ENCODE results near the gene RIPPLY1.

RIPPLY1 gene

GRCh38 chrX:106903291-106903824 lies at the start of gene RIPPLY1:
RIPPLY1 (minus strand) TSS chrX:106903341; CDS start chrX:106903287, 54 bp downstream.
- no peak for DNase-seq

- no peak for DNase-seq
These were observed 49.4 kb upstream of the RIPPLY1 start for GRCh38 chrX:106952538-106952937.

- DNase-seq = no peak
These were observed 48.9 kb upstream of the RIPPLY1 start for GRCh38 chrX:106952089-106952488.

- DNase-seq = no peak
These were observed 48.1 kb upstream of the RIPPLY1 start for GRCh38 chrX:106951230-106951629.

- no peak for DNase-seq
These were observed 47.2 kb upstream of the RIPPLY1 start for GRCh38 chrX:106950381-106950780.

- no peak for DNase-seq
These were observed 46.2 kb upstream of the RIPPLY1 start for GRCh38 chrX:106949366-106949765.

- DNase-seq = no peak
These were observed 45.5 kb upstream of the RIPPLY1 start for GRCh38 chrX:106948641-106949040.

GRCh38 chrX:106946464-106946863 lies 43.3 kb upstream of the RIPPLY1 start:
- no peak for DNase-seq

GRCh38 chrX:106940068-106940467 lies 36.9 kb upstream of the RIPPLY1 start:
- no peak for DNase-seq

- DNase-seq = no peak
These were observed 36.4 kb upstream of the RIPPLY1 start for GRCh38 chrX:106939566-106939965.

GRCh38 chrX:106936246-106936645 lies 33.1 kb upstream of the RIPPLY1 start:
- DNase-seq = no peak

GRCh38 chrX:106935175-106935574 lies 32.0 kb upstream of the RIPPLY1 start:
- DNase-seq = no peak

GRCh38 chrX:106933538-106933961 lies 30.4 kb upstream of the RIPPLY1 start:
- DNase-seq = no peak

GRCh38 chrX:106932960-106933537 lies 29.9 kb upstream of the RIPPLY1 start:
- DNase-seq = no peak

GRCh38 chrX:106932492-106932923 lies 29.4 kb upstream of the RIPPLY1 start:
- no peak for DNase-seq

- DNase-seq = no peak
These were observed 28.8 kb upstream of the RIPPLY1 start for GRCh38 chrX:106931831-106932491.

GRCh38 chrX:106928227-106928626 lies 25.1 kb upstream of the RIPPLY1 start:
- no peak for DNase-seq

GRCh38 chrX:106927700-106928099 lies 24.6 kb upstream of the RIPPLY1 start:
- no peak for DNase-seq

GRCh38 chrX:106927023-106927422 lies 23.9 kb upstream of the RIPPLY1 start:
- DNase-seq = no peak

GRCh38 chrX:106921637-106922036 lies 18.5 kb upstream of the RIPPLY1 start:
- no peak for DNase-seq

- no peak for DNase-seq
These were observed 16.9 kb upstream of the RIPPLY1 start, which contains the start of gene CLDN2 for GRCh38 chrX:106919932-106920452. CLDN2 (plus strand) TSS chrX:106920402; CDS start chrX:106928229, 7,827 bp downstream.

GRCh38 chrX:106917830-106918500 lies 14.8 kb upstream of the RIPPLY1 start:
- DNase-seq = peak in 1 of 2 experiments; percentile 27

GRCh38 chrX:106912864-106913263 lies 9.7 kb upstream of the RIPPLY1 start:
- DNase-seq = no peak

- no peak for DNase-seq
These were observed 3.2 kb upstream of the RIPPLY1 start for GRCh38 chrX:106906361-106906760.

All from SW 1271 (cell line).